ENCODE data around the gene TRIP12.

DNA sequence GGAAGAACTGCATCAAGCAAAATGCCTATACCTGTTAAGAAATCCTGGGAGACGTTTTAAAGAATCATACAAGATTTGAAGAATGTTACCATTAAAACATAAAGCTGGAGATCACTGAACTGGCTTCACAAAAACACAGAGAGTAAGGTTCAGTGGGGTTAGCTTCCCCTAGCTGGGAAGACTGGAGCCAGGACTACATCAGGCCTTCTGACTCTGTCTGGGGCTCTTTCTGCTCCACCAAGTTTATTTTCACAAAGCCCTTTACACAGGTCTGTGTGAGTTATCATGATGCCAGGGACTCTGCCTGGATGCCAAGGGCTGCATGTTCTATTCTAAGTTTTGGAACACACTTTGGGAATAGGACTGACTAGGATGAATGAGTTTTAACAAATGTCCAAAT, 160.1 kb downstream of the TRIP12 start:
- TF ChIP-seq, protein P1, sequence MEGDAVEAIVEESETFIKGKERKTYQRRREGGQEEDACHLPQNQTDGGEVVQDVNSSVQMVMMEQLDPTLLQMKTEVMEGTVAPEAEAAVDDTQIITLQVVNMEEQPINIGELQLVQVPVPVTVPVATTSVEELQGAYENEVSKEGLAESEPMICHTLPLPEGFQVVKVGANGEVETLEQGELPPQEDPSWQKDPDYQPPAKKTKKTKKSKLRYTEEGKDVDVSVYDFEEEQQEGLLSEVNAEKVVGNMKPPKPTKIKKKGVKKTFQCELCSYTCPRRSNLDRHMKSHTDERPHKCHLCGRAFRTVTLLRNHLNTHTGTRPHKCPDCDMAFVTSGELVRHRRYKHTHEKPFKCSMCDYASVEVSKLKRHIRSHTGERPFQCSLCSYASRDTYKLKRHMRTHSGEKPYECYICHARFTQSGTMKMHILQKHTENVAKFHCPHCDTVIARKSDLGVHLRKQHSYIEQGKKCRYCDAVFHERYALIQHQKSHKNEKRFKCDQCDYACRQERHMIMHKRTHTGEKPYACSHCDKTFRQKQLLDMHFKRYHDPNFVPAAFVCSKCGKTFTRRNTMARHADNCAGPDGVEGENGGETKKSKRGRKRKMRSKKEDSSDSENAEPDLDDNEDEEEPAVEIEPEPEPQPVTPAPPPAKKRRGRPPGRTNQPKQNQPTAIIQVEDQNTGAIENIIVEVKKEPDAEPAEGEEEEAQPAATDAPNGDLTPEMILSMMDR (IDR thresholded peaks at IDR 0.05; ENCODE audit: low read depth, low read length, poor library complexity, severe bottlenecking) = no peak
- TF ChIP-seq EZH2phosphoT487 (IDR thresholded peaks at IDR 0.05; ENCODE audit: borderline replicate concordance, low read length) = no peak
